GM23338 (cell line): Measurements from ENCODE around the gene PDGFRB. TPM values are rescaled to one million over a fixed set of nuclear protein-coding genes. Genes with fewer than 3 reads are reported as not detected.
A peak's percentile ranks its signal among the peaks of the same experiment; 100 is the strongest.

ENCODE experiments used
- ATAC-seq: fragments of 200-7000 bp; cut with Tn5 transposase; 3 replicates; pipeline ENCODE4 v1.9.1; 2020
- DNase-seq: peaks from one replicate; pipeline ENCODE4 v3.0.0-alpha.2; 2015; ENCODE audit warnings: low spot score
- H2AFZ ChIP-seq: fragments of 200-600 bp; sonication (generic); 2 replicates; pipeline ENCODE4 v1.8.0; 2016; ENCODE audit warnings: antibody characterized with exemption, mild to moderate bottlenecking, moderate library complexity
- H3F3A ChIP-seq: fragments of 200-600 bp; sonication (generic); replicated peaks from 2 replicates; pipeline ENCODE4 v1.8.0; 2017; ENCODE audit warnings: antibody characterized with exemption, mixed run types, low read depth
- H3K27ac ChIP-seq: fragments of 200-600 bp; sonication (generic); 2 replicates; pipeline ENCODE4 v1.6.1; 2016; ENCODE audit warnings: low read depth
- H3K27me3 ChIP-seq: fragments of 200-600 bp; sonication (generic); 2 replicates; pipeline ENCODE4 v1.8.0; 2016; ENCODE audit warnings: mild to moderate bottlenecking, mixed run types, moderate library complexity; ENCODE audit not compliant: insufficient read depth
- H3K36me3 ChIP-seq: fragments of 200-600 bp; sonication (generic); 2 replicates; pipeline ENCODE4 v1.8.0; 2016; ENCODE audit warnings: mild to moderate bottlenecking; ENCODE audit not compliant: insufficient read depth
- H3K4me1 ChIP-seq: fragments of 200-600 bp; sonication (generic); 2 replicates; pipeline ENCODE4 v1.8.0; 2016; ENCODE audit warnings: mild to moderate bottlenecking, moderate library complexity; ENCODE audit not compliant: insufficient read depth
- H3K4me2 ChIP-seq: fragments of 200-600 bp; sonication (generic); 2 replicates; pipeline ENCODE4 v1.7.1; 2017; ENCODE audit warnings: mixed run types
- H3K4me3 ChIP-seq: fragments of 200-600 bp; sonication (generic); 2 replicates; pipeline ENCODE4 v1.6.1; 2016; ENCODE audit warnings: mixed run types
- H3K79me2 ChIP-seq: fragments of 200-600 bp; sonication (generic); replicated peaks from 2 replicates; pipeline ENCODE4 v1.8.0; 2017; ENCODE audit warnings: mild to moderate bottlenecking; ENCODE audit not compliant: insufficient read depth
- H3K9me2 ChIP-seq: fragments of 200-600 bp; sonication (generic); 2 replicates; pipeline ENCODE4 v1.8.0; 2017; ENCODE audit not compliant: insufficient read depth
- H4K20me1 ChIP-seq: fragments of 200-600 bp; sonication (generic); replicated peaks from 2 replicates; pipeline ENCODE4 v1.8.0; 2017; ENCODE audit warnings: mild to moderate bottlenecking; ENCODE audit not compliant: insufficient read depth
- H3K27ac Mint-ChIP-seq: 2 replicates; pipeline ENCODE4 v1.8.0; 2020; ENCODE audit warnings: inconsistent platforms, mild to moderate bottlenecking, moderate library complexity, mixed read lengths
- H3K27me3 Mint-ChIP-seq: 3 replicates; pipeline ENCODE4 v1.8.0; 2022; ENCODE audit warnings: low read depth, mild to moderate bottlenecking, moderate library complexity, mixed read lengths, inconsistent platforms; ENCODE audit not compliant: insufficient read depth, poor library complexity
- H3K36me3 Mint-ChIP-seq: 3 replicates; pipeline ENCODE4 v1.8.0; 2021; ENCODE audit warnings: low read depth, mild to moderate bottlenecking, inconsistent platforms, moderate library complexity, mixed read lengths
- H3K4me1 Mint-ChIP-seq: 3 replicates; pipeline ENCODE4 v1.8.0; 2020; ENCODE audit warnings: mild to moderate bottlenecking, inconsistent platforms, mixed read lengths
- H3K4me3 Mint-ChIP-seq: 3 replicates; pipeline ENCODE4 v1.8.0; 2021; ENCODE audit warnings: moderate library complexity, mild to moderate bottlenecking, inconsistent platforms, mixed read lengths
- H3K9me3 Mint-ChIP-seq: 3 replicates; pipeline ENCODE4 v1.8.0; 2020; ENCODE audit warnings: moderate library complexity, mild to moderate bottlenecking, inconsistent platforms, mixed read lengths
- CREB1 ChIP-seq: fragments of 250-450 bp; sonication (Bioruptor Pico); IDR thresholded peaks from 2 replicates; pipeline ENCODE4 v1.5.0; 2020; ENCODE audit warnings: low read depth, mild to moderate bottlenecking, moderate library complexity
- EZH2 ChIP-seq: fragments of 200-600 bp; sonication (generic); IDR thresholded peaks from one replicate; pipeline ENCODE4 v1.8.0; 2017; ENCODE audit warnings: antibody characterized with exemption, mild to moderate bottlenecking, low read depth; ENCODE audit not compliant: unreplicated experiment
- POLR2AphosphoS5 ChIP-seq: IDR thresholded peaks from 2 replicates; pipeline ENCODE4 v1.6.1; 2016; ENCODE audit warnings: antibody characterized with exemption, low read depth
- STAT1 ChIP-seq: IDR thresholded peaks from one replicate; pipeline ENCODE4 v1.6.1; 2016; ENCODE audit warnings: antibody characterized with exemption; ENCODE audit not compliant: unreplicated experiment
- ZNF114 ChIP-seq: fragments of 250-450 bp; sonication (Bioruptor Pico); IDR thresholded peaks from 2 replicates; pipeline ENCODE4 v1.5.0; 2020; ENCODE audit warnings: mild to moderate bottlenecking, moderate library complexity
- polyA plus RNA-seq: library from polyadenylated mRNA; unstranded; fragments of >200 nt; fragmentation: Nextera tagmentation; extraction: Ambion mirVana; gene quantifications from 2 replicates; pipeline ENCODE4 v1.2.1, GENCODE V29; 2016
- total RNA-seq: library from RNA; depleted of rRNA; stranded (reverse); fragments of >200 nt; shearing (Covaris generic); gene quantifications from 2 replicates; pipeline ENCODE4 v1.2.3, GENCODE V29; 2014
- TF ChIP-seq, protein P1 (sequence below): IDR thresholded peaks from one replicate; pipeline ENCODE4 v1.6.1; 2018; ENCODE audit warnings: antibody characterized with exemption; ENCODE audit not compliant: unreplicated experiment
- TF ChIP-seq, protein P2 (sequence below): fragments of 250-450 bp; sonication (Bioruptor Pico); IDR thresholded peaks from 2 replicates; pipeline ENCODE4 v1.5.0; 2020; ENCODE audit warnings: mild to moderate bottlenecking, moderate library complexity
- TF ChIP-seq, protein P3 (sequence below), 2 experiments: fragments of 200-600 bp in 1 of 2; sonication (generic) in 1 of 2; conservative IDR thresholded peaks; 2 replicates each; pipeline versions ENCODE4 v1.5.1 to v1.6.1; 2016 to 2017; ENCODE audit warnings: antibody characterized with exemption in 2 of 2, low read depth in 2 of 2, mild to moderate bottlenecking in 2 of 2, moderate library complexity in 1 of 2

Gene PDGFRB
- total and polyA plus RNA-seq, 2 experiments from 2014 or later = 4.5 to 11.3 TPM

DNA sequence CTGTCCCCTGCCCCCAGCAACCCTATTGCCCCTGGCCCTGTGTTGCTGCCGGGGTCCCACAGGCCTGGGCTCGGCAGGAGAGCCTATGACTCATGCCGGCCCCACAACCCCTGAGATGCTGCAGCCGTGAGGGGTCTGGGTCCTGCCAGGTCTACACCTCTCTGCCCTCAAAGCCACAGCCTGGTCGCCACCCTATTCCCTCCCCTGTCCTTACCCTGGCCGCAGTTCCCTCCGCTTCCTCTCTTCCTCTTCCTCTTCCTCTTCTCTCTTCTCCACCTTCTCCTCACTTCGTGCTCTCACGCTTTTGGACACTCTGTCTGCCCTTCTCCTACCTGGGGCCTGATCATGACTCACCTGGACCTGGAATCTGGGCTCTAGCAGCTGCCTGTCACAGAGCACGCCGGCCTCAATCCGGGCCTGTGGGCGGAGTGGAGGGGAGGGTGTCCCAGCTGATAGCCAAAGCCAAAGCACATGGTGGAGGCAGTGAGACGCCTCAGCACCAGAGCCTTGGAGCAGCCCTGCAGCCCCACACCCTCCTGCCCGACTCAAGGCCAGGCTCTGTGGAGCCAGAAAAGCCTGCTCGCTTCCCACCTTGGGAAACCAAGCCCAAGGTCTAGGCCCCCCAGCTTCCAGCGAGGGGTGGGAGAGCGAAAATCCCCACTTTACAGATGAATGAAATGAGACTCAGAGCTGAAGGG lies 42.4 kb downstream of the PDGFRB start (continued):
- TF ChIP-seq, protein P1, sequence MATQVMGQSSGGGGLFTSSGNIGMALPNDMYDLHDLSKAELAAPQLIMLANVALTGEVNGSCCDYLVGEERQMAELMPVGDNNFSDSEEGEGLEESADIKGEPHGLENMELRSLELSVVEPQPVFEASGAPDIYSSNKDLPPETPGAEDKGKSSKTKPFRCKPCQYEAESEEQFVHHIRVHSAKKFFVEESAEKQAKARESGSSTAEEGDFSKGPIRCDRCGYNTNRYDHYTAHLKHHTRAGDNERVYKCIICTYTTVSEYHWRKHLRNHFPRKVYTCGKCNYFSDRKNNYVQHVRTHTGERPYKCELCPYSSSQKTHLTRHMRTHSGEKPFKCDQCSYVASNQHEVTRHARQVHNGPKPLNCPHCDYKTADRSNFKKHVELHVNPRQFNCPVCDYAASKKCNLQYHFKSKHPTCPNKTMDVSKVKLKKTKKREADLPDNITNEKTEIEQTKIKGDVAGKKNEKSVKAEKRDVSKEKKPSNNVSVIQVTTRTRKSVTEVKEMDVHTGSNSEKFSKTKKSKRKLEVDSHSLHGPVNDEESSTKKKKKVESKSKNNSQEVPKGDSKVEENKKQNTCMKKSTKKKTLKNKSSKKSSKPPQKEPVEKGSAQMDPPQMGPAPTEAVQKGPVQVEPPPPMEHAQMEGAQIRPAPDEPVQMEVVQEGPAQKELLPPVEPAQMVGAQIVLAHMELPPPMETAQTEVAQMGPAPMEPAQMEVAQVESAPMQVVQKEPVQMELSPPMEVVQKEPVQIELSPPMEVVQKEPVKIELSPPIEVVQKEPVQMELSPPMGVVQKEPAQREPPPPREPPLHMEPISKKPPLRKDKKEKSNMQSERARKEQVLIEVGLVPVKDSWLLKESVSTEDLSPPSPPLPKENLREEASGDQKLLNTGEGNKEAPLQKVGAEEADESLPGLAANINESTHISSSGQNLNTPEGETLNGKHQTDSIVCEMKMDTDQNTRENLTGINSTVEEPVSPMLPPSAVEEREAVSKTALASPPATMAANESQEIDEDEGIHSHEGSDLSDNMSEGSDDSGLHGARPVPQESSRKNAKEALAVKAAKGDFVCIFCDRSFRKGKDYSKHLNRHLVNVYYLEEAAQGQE = no peak
- no peak for TF ChIP-seq CREB1 (CRISPR knock-in tag)
- no peak for TF ChIP-seq EZH2
- no peak for TF ChIP-seq ZNF114
- TF ChIP-seq POLR2AphosphoS5 = no peak

DNA sequence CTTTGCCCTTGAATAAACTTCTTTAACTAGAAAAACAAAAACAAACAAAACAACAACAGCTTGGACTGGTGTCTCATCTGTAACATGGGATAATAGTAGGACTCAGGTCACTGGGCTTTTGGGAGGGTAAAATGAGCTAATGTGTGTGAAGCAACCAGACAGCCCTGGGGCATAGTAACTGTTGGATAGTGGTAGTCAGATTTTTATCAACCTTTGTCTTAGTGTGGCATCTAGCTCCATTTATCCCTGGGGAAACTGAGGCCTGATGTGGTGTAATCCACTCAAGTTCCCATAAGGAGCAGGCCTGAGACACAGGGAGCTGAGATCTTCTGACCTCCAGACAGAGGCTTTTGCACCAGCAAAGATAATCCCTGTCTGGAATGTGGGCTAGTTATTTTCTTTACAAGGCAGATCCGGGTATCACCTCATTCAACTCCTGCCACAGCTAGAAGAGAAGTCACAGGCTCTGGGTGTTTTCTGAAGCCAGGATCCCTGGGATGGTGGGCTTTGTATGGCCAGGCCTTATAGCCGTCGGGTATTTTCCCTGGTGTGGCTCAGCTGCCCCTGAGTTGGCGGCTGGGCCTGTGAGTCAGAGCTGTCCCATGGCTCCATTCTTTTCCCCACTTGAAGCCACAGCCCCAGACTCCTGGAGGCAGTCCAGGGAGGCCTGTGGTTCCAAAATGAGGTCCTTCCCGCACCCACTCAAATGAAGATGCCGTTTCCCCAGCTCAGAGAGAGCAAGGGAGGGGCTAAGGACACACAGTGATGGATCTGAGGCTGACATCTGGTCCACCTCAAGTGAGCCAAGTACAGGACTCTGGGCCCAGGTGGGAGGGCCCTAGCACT lies 43.2 kb downstream of the PDGFRB start:
- Histone ChIP-seq H3K4me1 (no peaks in the 10 kb centered on the region), H2AFZ (no peak overlapping the region), H4K20me1 (no peaks in the 10 kb centered on the region), H3F3A (no peaks in the 10 kb centered on the region), H3K4me2 (no peak overlapping the region), H3K36me3 (no peaks in the 10 kb centered on the region), H3K4me3 (no peak overlapping the region), H3K79me2 (no peaks in the 10 kb centered on the region), H3K9me2 (no peaks in the 10 kb centered on the region), H3K27me3 (no peaks in the 10 kb centered on the region), H3K27ac (no peak overlapping the region)
- H3K4me1 Mint-ChIP-seq = peaks cover 4% of the 10 kb centered on the region; the same call in 2 of the 3 replicates
- TF ChIP-seq, protein P2, sequence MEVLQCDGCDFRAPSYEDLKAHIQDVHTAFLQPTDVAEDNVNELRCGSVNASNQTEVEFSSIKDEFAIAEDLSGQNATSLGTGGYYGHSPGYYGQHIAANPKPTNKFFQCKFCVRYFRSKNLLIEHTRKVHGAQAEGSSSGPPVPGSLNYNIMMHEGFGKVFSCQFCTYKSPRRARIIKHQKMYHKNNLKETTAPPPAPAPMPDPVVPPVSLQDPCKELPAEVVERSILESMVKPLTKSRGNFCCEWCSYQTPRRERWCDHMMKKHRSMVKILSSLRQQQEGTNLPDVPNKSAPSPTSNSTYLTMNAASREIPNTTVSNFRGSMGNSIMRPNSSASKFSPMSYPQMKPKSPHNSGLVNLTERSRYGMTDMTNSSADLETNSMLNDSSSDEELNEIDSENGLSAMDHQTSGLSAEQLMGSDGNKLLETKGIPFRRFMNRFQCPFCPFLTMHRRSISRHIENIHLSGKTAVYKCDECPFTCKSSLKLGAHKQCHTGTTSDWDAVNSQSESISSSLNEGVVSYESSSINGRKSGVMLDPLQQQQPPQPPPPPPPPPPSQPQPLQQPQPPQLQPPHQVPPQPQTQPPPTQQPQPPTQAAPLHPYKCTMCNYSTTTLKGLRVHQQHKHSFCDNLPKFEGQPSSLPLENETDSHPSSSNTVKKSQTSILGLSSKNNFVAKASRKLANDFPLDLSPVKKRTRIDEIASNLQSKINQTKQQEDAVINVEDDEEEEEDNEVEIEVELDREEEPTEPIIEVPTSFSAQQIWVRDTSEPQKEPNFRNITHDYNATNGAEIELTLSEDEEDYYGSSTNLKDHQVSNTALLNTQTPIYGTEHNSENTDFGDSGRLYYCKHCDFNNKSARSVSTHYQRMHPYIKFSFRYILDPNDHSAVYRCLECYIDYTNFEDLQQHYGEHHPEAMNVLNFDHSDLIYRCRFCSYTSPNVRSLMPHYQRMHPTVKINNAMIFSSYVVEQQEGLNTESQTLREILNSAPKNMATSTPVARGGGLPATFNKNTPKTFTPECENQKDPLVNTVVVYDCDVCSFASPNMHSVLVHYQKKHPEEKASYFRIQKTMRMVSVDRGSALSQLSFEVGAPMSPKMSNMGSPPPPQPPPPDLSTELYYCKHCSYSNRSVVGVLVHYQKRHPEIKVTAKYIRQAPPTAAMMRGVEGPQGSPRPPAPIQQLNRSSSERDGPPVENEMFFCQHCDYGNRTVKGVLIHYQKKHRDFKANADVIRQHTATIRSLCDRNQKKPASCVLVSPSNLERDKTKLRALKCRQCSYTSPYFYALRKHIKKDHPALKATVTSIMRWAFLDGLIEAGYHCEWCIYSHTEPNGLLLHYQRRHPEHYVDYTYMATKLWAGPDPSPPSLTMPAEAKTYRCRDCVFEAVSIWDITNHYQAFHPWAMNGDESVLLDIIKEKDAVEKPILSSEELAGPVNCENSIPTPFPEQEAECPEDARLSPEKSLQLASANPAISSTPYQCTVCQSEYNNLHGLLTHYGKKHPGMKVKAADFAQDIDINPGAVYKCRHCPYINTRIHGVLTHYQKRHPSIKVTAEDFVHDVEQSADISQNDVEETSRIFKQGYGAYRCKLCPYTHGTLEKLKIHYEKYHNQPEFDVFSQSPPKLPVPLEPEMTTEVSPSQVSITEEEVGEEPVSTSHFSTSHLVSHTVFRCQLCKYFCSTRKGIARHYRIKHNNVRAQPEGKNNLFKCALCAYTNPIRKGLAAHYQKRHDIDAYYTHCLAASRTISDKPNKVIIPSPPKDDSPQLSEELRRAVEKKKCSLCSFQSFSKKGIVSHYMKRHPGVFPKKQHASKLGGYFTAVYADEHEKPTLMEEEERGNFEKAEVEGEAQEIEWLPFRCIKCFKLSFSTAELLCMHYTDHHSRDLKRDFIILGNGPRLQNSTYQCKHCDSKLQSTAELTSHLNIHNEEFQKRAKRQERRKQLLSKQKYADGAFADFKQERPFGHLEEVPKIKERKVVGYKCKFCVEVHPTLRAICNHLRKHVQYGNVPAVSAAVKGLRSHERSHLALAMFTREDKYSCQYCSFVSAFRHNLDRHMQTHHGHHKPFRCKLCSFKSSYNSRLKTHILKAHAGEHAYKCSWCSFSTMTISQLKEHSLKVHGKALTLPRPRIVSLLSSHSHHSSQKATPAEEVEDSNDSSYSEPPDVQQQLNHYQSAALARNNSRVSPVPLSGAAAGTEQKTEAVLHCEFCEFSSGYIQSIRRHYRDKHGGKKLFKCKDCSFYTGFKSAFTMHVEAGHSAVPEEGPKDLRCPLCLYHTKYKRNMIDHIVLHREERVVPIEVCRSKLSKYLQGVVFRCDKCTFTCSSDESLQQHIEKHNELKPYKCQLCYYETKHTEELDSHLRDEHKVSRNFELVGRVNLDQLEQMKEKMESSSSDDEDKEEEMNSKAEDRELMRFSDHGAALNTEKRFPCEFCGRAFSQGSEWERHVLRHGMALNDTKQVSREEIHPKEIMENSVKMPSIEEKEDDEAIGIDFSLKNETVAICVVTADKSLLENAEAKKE (CRISPR knock-in tag) = no peak
- TF ChIP-seq, protein P3, sequence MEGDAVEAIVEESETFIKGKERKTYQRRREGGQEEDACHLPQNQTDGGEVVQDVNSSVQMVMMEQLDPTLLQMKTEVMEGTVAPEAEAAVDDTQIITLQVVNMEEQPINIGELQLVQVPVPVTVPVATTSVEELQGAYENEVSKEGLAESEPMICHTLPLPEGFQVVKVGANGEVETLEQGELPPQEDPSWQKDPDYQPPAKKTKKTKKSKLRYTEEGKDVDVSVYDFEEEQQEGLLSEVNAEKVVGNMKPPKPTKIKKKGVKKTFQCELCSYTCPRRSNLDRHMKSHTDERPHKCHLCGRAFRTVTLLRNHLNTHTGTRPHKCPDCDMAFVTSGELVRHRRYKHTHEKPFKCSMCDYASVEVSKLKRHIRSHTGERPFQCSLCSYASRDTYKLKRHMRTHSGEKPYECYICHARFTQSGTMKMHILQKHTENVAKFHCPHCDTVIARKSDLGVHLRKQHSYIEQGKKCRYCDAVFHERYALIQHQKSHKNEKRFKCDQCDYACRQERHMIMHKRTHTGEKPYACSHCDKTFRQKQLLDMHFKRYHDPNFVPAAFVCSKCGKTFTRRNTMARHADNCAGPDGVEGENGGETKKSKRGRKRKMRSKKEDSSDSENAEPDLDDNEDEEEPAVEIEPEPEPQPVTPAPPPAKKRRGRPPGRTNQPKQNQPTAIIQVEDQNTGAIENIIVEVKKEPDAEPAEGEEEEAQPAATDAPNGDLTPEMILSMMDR (conservative IDR thresholded peaks at IDR 0.05; ENCODE audit: low read depth in 2 of 2) = no peak
- no peak for TF ChIP-seq EZH2
- TF ChIP-seq STAT1 = no peak
- no peak for TF ChIP-seq CREB1 (CRISPR knock-in tag)
- TF ChIP-seq POLR2AphosphoS5 = no peak
- peak; percentile 10 for ATAC-seq
- H3K27me3 Mint-ChIP-seq = peaks cover 9% of the 10 kb centered on the region
- DNase-seq = no peak
- no peaks in the 10 kb centered on the region for H3K36me3 Mint-ChIP-seq
- no peak overlapping the region for H3K27ac Mint-ChIP-seq
- no peaks in the 10 kb centered on the region for H3K9me3 Mint-ChIP-seq
- no peak overlapping the region for H3K4me3 Mint-ChIP-seq
